Right forelimb (tissue), 1 donor: Measurements from ENCODE around the gene NDST4.

Experiments
- DNase-seq: peaks from one replicate; pipeline ENCODE4 v3.0.0-alpha.2; 2018

NDST4 gene

DNA sequence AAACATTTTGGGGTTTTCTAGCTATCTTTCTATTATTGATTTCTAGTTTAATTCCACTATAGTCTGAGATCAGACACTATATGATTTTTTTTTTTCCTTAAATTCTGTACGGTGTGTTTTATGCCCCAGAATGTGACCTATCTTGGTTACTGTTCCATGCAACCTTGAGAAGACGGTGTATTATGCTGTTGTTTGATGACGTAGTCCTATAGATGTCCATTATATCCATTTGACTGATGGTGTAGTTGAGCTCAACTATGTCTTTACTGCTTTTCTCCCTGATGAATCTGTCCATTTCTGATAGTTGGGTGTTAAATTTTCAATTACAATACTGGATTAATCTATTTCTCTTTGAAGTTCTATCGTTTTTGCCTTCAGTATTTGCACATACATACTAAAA, 212.5 kb downstream of the NDST4 start:
- no peak for DNase-seq

- DNase-seq: no peak
Measured at GRCh38 chr4:114890773-114891172, 222.6 kb downstream of the NDST4 start.

- no peak for DNase-seq
Measured at GRCh38 chr4:114886761-114887160, 226.7 kb downstream of the NDST4 start.

DNA sequence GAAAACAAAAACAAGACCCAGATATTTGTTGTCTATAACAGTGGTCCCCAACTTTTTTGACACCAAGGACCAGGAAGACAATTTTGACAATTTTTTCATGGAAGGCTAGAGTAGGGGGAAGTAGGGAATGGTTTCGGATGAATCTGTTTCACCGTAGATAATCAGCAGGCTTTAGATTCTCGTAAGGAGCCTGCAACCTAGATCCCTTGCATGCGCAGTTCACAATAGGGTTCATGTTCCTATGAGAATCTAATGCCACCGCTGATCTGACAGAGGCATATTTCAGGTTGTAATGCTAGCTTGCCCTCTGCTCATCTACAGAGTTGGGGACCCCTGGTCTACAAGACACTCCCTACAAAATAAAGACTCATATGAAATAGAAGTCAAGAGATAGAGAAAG, 229.8 kb downstream of the NDST4 start:
- DNase-seq: no peak

DNA sequence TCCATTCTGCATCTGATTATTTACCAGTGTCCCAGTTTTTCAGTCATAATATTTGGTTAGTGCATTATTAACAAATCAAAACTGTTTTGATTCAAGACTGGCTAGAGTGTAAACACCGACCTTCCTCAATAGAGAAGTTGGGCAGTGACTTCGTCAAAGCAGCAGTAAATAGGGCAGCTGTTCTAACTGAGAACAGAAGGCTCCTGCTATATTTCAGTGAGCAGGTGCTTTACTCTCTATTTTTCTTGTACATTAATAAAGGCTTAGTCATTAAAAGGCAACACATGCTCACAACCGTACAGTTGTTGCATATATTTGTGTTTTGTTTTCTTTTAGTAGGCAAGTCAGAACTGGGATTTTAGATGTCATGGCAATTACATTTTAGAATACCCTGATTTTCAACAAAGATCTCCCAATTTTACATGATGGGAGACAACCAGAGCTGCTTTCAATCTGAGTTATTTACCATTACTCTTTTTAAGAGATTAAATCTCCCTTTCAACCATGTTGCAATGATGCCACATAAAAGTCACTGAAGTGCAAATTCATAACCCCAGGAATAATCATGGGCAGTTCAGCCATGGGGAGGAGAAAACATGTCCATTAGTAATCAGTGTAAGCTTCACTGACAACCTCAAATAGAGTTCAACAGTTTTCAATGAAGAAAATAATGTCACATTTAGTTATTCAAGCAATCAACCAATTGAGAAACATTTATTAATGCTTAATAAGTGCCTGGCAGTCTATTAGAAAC, 233.3 kb downstream of the NDST4 start:
- no peak for DNase-seq

DNA sequence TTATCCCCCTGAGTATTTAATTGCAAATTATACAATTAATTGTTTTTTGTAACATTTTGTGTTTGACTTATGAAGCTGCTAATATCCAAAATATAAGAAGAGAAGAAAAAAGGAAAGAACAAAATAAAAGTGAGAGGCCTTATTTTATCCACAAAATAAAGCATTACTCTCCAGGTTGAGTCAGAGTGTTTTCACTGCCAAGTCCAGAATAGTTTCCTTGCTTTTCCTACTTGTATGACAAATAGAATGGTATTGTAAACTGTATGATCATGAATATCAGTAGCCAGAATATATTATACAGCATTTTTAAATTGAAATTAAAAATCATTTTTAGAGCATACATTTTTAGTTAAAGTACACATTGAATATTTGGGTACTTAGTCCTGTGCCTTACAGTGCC, 237.8 kb downstream of the NDST4 start:
- DNase-seq: no peak

DNA sequence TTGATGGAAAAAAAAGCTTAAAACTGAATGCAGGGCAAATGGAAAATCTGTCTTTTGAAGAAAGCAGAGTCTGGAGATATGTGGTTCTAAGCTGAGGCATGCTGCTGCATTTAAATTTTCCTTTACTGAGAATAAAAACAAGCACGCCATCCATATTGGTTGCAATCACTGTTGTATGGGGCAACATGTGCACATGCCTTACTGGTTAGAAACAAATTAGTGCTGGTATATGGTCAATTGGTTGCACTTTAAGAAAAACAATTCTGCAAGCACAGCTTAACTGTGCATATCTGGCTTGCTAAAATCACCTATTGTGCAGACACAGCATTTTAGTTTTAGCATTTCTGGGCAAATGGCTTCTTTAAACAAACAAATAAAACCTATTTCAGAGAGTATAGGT, 239.1 kb downstream of the NDST4 start:
- no peak for DNase-seq

GRCh38 chr4:114870987-114871386, 242.4 kb downstream of the NDST4 start:
- DNase-seq: no peak

- DNase-seq: no peak
Measured at GRCh38 chr4:114866901-114867670, 246.3 kb downstream of the NDST4 start.

DNA sequence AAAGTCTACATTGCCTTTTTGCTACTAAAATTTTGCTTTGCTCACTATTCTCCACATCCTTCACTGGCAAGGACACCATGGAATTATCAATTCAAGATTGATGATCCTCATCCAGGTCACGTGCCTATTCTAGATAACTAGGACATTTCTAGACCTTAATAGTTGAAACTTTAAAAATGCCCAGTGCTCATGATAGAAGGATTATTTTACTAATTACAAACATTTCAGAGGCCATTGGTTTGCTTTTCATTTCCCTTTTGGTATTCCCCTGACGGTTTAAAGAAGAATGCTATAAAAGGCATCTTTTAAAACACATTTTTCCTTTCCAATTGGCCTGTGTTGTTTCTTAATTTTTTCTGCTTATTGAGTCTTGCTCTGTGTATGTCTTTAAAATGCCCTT, 249.4 kb downstream of the NDST4 start:
- no peak for DNase-seq

DNA sequence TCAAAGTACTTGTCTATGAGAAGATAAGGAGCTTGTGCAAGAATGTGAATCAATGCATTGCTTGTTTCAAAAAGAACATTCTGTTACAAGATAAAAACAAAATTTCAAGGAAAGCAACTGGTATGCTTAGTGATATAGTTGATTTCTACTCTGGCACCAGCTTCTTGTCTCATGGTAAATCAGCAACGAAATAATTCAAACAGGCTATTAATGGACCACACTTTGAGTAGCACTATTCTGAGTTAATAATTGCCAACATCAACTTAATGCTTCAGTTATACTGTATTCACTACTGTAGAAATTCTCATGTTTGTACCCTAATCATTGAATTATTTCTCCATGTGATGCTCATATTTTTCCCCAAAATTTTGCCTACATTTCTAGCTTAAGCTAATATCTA, 252.6 kb downstream of the NDST4 start:
- DNase-seq: no peak

- no peak for DNase-seq
Measured at GRCh38 chr4:114857831-114858230, 255.6 kb downstream of the NDST4 start.

GRCh38 chr4:114839986-114840385, 273.4 kb downstream of the NDST4 start:
- DNase-seq: no peak

DNA sequence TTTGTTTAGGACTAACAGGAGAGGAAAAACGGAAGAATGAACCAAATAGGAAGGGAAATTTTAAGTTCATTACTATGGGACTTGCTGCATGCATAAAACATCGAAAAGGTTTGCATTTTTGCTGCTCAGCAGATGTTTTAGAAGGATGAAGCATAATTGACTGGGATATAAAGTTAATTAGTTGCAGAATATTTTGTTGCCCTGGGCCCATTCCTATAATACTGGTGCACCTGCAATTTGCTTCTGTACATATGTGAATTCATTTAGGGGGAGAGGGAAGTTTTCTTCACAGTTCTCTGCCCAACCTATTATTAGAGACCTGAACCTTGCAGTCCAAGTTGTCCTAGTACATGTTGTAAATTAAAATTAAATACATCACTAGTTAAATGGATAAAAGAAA, 282.8 kb downstream of the NDST4 start:
- no peak for DNase-seq

DNA sequence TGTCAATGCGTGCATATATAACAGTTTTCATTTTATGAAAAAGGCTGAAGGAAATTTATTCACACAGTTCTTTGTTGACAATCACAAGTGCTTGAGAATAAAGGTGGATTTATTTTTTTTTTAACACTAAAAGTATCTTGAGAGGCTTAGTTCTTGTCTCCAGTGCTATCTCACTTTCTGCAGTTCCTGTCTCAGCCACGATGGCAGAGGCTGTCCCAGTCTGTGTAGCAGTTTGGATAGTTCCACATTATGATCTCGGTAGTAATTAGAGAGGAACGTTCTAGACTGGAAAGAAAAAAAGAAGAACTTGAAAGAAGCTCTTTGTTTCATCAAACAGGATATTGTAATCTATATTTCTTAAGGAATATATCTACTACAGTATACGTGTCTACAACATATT, 285.8 kb downstream of the NDST4 start:
- DNase-seq: no peak

- no peak for DNase-seq
Measured at GRCh38 chr4:114815760-114816159, 297.7 kb downstream of the NDST4 start.

DNA sequence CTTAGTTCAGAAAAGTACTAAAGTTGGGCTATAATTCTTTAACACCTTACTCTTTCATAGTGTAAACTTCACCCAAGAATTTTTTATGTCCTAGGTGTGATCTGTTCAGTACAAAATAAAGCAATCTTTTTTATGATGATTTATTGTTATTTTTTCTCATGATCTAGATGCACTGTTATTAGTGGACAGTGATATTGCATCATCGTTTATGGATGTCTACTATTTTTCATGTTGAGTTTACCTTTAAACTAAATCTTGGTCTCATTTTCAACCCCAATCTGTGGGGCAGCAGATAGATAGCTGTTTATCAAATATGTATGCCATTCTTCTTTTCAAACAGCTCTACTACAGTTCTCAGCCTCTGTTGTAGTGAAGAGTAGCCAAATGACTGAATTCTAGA, 299.5 kb downstream of the NDST4 start:
- no peak for DNase-seq

DNA sequence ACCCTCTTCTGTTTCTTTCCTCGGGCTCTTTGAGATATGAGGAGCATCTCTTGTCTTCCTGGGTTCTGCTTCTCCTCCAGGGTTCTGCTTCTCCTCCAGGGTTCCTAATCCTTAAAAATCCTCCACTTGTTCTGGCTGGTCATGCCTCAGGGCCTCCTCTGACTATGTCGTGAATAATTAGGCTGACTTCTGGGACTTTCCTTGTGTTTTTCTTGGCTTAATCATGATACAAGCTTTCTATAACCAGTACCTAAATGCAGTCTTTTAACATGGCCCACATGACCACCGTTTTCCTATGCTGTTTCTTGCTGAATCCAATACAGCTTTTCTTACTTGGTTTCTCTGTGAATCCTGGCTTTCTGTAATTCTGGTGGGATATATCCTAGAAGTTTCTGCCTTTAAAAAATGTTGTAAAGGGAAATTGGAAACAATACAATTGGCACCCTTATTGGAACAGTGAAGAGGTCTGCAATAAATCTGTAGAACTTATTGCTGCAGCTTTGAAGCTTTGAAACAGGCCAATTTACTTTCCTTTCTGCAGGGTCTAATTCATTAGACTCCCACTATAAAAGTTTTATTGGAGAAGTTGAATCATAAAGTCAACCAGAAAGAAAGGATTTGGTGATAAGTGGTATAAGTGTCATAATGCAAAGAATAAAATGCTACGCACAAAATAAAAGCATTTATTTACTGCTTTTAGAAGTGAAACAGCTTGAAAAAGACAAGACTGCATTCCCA, 301.7 kb downstream of the NDST4 start:
- no peak for DNase-seq

DNA sequence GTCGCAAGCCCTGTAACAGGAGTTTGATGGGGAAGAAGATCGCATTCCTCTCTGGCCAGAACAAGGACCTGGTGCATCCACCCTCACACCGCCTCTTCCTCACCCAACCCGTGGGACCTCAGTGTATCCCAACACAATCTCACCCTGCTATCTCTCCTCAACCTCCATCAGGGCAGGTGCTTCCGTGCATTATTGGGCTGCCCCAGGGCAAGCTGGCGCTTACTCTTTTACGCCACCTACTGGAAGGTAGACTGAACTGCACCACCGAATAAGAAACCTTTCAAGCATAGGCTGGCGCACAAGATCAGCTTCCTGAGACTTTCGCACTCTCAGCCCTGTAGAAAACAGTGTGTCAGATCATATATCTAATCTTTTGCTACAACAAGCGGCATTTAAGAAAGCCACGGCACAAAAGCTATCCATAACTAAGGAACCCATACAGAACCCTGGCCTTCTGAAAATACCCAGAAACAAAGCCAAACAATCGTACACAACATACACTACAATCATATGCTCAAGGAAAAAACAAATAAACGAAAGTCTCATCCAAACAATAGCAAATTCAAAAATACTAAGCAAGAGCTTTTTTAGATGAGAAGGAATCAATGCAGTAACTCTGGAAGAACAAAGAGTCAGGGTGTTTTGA, 305.5 kb downstream of the NDST4 start:
- no peak for DNase-seq

DNA sequence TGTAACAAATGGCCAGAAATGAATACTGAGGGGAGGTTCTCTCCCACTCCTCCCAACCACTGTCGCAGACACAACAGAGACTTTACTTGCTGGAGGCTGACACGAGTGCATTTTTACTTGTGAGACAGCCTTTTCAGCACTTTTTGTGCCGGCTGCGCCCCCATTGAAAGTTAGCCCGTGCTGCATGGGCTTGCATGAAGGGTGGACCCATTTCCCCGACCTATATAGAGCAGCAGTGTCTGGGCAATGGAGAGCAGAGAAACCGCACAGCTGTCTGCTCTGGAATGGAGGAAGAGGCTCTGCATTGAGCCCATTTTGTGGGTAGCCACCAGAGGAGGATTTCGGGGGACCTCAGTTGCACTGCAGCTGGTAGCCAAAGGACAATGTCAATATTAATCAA, 306.1 kb downstream of the NDST4 start:
- DNase-seq: no peak

- DNase-seq: no peak
Measured at GRCh38 chr4:114791976-114792375, 321.4 kb downstream of the NDST4 start.

DNA sequence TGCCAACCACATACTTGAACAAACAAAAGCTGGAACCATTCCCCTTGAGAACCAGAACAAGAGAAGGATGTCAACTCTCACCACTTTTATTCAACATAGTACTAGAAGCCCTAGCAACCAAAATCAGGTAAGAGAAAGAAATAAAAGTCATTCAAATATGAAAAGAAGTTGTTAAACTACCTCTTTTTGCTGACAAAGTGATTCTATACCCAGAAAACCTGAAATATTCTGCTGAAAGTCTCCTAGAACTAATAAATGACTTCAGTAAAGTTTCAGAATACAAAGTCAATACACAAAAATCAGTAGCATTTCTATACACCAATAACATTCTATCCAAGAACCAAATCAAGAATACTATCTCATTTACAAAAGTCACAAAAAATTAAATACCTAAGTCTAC, 327.9 kb downstream of the NDST4 start:
- no peak for DNase-seq

DNA sequence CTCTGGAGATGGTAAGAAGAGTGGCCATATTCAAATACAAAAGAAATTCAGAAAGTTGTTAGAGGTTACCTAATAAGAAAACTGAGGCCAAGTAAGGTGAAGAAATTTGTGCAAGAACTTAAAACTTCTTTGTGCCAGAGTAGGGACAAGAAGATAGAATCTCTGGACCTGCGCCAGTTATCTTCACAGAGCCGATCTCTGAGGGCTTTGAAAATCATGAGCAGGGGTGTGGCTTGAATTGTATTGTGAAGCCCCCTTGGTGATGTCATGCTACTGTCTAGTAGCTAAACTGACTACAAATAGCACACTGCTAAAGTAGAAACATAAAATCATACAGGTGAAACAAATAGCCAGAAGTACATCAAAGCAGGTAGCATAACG, 330.2 kb downstream of the NDST4 start:
- no peak for DNase-seq
